GM18861 (cell line): Measurements from ENCODE around the gene PROCA1.
A peak's percentile ranks its signal among the peaks of the same experiment; 100 is the strongest.

ENCODE experiments used
- ATAC-seq: cut with Tn5 transposase; IDR thresholded peaks from one replicate; pipeline ENCODE4 v1.9.1; 2021; ENCODE audit not compliant: unreplicated experiment

Gene PROCA1

GRCh38 chr17:28711723-28712031, at the start of gene PROCA1:
Gene PROCA1 (minus strand): TSS chr17:28711888. CDS start chr17:28711660, 228 bp downstream.
- ATAC-seq, result peak; percentile 15

- no peak for ATAC-seq
Measured at GRCh38 chr17:28760601-28761562, 49.2 kb upstream of the PROCA1 start.

- no peak for ATAC-seq
Measured at GRCh38 chr17:28759256-28759865, 47.7 kb upstream of the PROCA1 start.

- ATAC-seq, result no peak
Measured at GRCh38 chr17:28758411-28759121, 46.9 kb upstream of the PROCA1 start.

- no peak for ATAC-seq
Measured at GRCh38 chr17:28756049-28756804, 44.5 kb upstream of the PROCA1 start.

GRCh38 chr17:28755486-28755885, 43.8 kb upstream of the PROCA1 start:
- no peak for ATAC-seq

- ATAC-seq, result no peak
Measured at GRCh38 chr17:28751600-28752366, 40.1 kb upstream of the PROCA1 start.

- ATAC-seq, result peak; percentile 56
Measured at GRCh38 chr17:28750178-28751047, 38.7 kb upstream of the PROCA1 start.

- ATAC-seq, result no peak
Measured at GRCh38 chr17:28749516-28750177, 38.0 kb upstream of the PROCA1 start.

- no peak for ATAC-seq
Measured at GRCh38 chr17:28748852-28749515, 37.3 kb upstream of the PROCA1 start.

- ATAC-seq, result no peak
Measured at GRCh38 chr17:28747801-28748750, 36.4 kb upstream of the PROCA1 start.

- ATAC-seq, result no peak
Measured at GRCh38 chr17:28747051-28747691, 35.5 kb upstream of the PROCA1 start.

- no peak for ATAC-seq
Measured at GRCh38 chr17:28746611-28747050, 34.9 kb upstream of the PROCA1 start.

GRCh38 chr17:28745786-28746411, 34.2 kb upstream of the PROCA1 start:
- ATAC-seq, result no peak

GRCh38 chr17:28744972-28745785, 33.5 kb upstream of the PROCA1 start:
- ATAC-seq, result no peak
